ENCODE results near the gene SMARCC2.
A peak's percentile ranks its signal among the peaks of the same experiment; 100 is the strongest.

SMARCC2 gene

DNA sequence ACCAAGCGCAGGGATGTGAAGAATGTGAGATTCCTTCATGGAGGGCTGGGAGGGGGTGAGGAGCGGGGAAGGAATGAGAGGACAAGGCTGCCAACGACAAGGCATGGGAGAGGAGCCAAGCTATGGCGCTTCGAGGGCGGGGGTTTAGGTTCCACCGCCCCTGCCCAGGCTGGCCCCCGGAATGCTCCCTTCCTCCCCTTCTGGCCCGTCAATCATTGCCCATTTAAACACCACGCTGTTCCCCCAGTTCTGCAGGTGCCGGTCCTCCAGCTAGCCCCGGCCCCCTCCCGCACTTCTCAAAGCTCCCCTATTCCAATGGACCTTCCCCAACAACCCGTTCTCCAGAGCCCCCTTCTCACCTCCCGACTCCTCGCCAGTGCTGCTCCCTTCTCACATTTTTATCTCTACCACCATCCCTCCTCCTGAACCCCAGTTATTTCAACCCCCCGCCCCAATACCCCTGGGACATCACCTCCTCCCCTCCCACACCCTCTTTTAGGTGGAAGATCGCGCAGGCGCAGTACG, 32.0 kb upstream of the SMARCC2 start (continued):
- TF ChIP-seq ZNF266 (tag by site-specific recombination; IDR thresholded peaks at IDR 0.05; ENCODE audit: low read depth) = no peak
- 0 out of 2 replicates have a peak, but pooled peaks have one; percentile 72 for TF ChIP-seq ZBTB7A (tag by site-specific recombination; IDR thresholded peaks at IDR 0.05; ENCODE audit: low read depth)
- peak; percentile 82; the same call in 1 of the 2 replicates for TF ChIP-seq ZFP69B (tag by site-specific recombination; IDR thresholded peaks at IDR 0.05)
- no peak for TF ChIP-seq ZNF138 (tag by site-specific recombination; IDR thresholded peaks at IDR 0.05; ENCODE audit: borderline replicate concordance)
- TF ChIP-seq ZNF664 (tag by site-specific recombination; IDR thresholded peaks at IDR 0.05) = no peak
- no peak for TF ChIP-seq ZNF549 (tag by site-specific recombination; IDR thresholded peaks at IDR 0.05)
- TF ChIP-seq KLF8 (tag by site-specific recombination; IDR thresholded peaks at IDR 0.05) = peak; percentile 67
- TF ChIP-seq, protein P1, sequence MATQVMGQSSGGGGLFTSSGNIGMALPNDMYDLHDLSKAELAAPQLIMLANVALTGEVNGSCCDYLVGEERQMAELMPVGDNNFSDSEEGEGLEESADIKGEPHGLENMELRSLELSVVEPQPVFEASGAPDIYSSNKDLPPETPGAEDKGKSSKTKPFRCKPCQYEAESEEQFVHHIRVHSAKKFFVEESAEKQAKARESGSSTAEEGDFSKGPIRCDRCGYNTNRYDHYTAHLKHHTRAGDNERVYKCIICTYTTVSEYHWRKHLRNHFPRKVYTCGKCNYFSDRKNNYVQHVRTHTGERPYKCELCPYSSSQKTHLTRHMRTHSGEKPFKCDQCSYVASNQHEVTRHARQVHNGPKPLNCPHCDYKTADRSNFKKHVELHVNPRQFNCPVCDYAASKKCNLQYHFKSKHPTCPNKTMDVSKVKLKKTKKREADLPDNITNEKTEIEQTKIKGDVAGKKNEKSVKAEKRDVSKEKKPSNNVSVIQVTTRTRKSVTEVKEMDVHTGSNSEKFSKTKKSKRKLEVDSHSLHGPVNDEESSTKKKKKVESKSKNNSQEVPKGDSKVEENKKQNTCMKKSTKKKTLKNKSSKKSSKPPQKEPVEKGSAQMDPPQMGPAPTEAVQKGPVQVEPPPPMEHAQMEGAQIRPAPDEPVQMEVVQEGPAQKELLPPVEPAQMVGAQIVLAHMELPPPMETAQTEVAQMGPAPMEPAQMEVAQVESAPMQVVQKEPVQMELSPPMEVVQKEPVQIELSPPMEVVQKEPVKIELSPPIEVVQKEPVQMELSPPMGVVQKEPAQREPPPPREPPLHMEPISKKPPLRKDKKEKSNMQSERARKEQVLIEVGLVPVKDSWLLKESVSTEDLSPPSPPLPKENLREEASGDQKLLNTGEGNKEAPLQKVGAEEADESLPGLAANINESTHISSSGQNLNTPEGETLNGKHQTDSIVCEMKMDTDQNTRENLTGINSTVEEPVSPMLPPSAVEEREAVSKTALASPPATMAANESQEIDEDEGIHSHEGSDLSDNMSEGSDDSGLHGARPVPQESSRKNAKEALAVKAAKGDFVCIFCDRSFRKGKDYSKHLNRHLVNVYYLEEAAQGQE (tag by site-specific recombination; IDR thresholded peaks at IDR 0.05) = no peak
- TF ChIP-seq ZNF571 (tag by site-specific recombination; IDR thresholded peaks at IDR 0.05) = no peak
- peak; percentile 75 for TF ChIP-seq ZXDB (tag by site-specific recombination; IDR thresholded peaks at IDR 0.05)
- TF ChIP-seq, protein P2, sequence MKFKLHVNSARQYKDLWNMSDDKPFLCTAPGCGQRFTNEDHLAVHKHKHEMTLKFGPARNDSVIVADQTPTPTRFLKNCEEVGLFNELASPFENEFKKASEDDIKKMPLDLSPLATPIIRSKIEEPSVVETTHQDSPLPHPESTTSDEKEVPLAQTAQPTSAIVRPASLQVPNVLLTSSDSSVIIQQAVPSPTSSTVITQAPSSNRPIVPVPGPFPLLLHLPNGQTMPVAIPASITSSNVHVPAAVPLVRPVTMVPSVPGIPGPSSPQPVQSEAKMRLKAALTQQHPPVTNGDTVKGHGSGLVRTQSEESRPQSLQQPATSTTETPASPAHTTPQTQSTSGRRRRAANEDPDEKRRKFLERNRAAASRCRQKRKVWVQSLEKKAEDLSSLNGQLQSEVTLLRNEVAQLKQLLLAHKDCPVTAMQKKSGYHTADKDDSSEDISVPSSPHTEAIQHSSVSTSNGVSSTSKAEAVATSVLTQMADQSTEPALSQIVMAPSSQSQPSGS (tag by site-specific recombination; IDR thresholded peaks at IDR 0.05; ENCODE audit: low read depth) = no peak
- TF ChIP-seq, protein P3, sequence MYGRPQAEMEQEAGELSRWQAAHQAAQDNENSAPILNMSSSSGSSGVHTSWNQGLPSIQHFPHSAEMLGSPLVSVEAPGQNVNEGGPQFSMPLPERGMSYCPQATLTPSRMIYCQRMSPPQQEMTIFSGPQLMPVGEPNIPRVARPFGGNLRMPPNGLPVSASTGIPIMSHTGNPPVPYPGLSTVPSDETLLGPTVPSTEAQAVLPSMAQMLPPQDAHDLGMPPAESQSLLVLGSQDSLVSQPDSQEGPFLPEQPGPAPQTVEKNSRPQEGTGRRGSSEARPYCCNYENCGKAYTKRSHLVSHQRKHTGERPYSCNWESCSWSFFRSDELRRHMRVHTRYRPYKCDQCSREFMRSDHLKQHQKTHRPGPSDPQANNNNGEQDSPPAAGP (tag by site-specific recombination; IDR thresholded peaks at IDR 0.05) = peak; percentile 73
- TF ChIP-seq, protein P4, sequence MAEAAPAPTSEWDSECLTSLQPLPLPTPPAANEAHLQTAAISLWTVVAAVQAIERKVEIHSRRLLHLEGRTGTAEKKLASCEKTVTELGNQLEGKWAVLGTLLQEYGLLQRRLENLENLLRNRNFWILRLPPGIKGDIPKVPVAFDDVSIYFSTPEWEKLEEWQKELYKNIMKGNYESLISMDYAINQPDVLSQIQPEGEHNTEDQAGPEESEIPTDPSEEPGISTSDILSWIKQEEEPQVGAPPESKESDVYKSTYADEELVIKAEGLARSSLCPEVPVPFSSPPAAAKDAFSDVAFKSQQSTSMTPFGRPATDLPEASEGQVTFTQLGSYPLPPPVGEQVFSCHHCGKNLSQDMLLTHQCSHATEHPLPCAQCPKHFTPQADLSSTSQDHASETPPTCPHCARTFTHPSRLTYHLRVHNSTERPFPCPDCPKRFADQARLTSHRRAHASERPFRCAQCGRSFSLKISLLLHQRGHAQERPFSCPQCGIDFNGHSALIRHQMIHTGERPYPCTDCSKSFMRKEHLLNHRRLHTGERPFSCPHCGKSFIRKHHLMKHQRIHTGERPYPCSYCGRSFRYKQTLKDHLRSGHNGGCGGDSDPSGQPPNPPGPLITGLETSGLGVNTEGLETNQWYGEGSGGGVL (tag by site-specific recombination; IDR thresholded peaks at IDR 0.05) = peak; percentile 69; the same call in 1 of the 2 replicates
- TF ChIP-seq MEIS1 (CRISPR knock-in tag; IDR thresholded peaks at IDR 0.05; ENCODE audit: borderline replicate concordance) = no peak
- no peak for TF ChIP-seq MYNN (tag by site-specific recombination; IDR thresholded peaks at IDR 0.05; ENCODE audit: borderline replicate concordance)
- no peak; the same call in 1 of the 2 replicates for TF ChIP-seq ZSCAN30 (tag by site-specific recombination; IDR thresholded peaks at IDR 0.05)
- TF ChIP-seq, protein P5, sequence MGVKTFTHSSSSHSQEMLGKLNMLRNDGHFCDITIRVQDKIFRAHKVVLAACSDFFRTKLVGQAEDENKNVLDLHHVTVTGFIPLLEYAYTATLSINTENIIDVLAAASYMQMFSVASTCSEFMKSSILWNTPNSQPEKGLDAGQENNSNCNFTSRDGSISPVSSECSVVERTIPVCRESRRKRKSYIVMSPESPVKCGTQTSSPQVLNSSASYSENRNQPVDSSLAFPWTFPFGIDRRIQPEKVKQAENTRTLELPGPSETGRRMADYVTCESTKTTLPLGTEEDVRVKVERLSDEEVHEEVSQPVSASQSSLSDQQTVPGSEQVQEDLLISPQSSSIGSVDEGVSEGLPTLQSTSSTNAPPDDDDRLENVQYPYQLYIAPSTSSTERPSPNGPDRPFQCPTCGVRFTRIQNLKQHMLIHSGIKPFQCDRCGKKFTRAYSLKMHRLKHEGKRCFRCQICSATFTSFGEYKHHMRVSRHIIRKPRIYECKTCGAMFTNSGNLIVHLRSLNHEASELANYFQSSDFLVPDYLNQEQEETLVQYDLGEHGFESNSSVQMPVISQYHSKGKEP (tag by site-specific recombination; IDR thresholded peaks at IDR 0.05) = no peak
- no peak for TF ChIP-seq ZNF169 (tag by site-specific recombination; IDR thresholded peaks at IDR 0.05)
- peak; percentile 66; the same call in 1 of the 2 replicates for TF ChIP-seq KLF7 (tag by site-specific recombination; IDR thresholded peaks at IDR 0.05; ENCODE audit: borderline replicate concordance)
- no peak for TF ChIP-seq ZNF426 (tag by site-specific recombination; IDR thresholded peaks at IDR 0.05)
- TF ChIP-seq ZNF366 (tag by site-specific recombination; conservative IDR thresholded peaks at IDR 0.05) = peak; percentile 56; the same call in 1 of the 2 replicates
- peak; percentile 57; the same call in 1 of the 2 replicates for TF ChIP-seq GLIS1 (tag by site-specific recombination; IDR thresholded peaks at IDR 0.05)
- TF ChIP-seq ZNF416 (tag by site-specific recombination; IDR thresholded peaks at IDR 0.05) = no peak
- peak; percentile 40; the same call in 1 of the 2 replicates for TF ChIP-seq ZNF394 (tag by site-specific recombination; IDR thresholded peaks at IDR 0.05; ENCODE audit: borderline replicate concordance)
- peak; percentile 22; the same call in 1 of the 2 replicates for TF ChIP-seq ZNF24 (tag by site-specific recombination; IDR thresholded peaks at IDR 0.05)
- TF ChIP-seq ZNF785 (tag by site-specific recombination; IDR thresholded peaks at IDR 0.05) = 0 out of 2 replicates have a peak, but pooled peaks have one; percentile 24
- TF ChIP-seq ZNF221 (tag by site-specific recombination; IDR thresholded peaks at IDR 0.05; ENCODE audit: borderline replicate concordance) = no peak
- TF ChIP-seq SP7 (tag by site-specific recombination; IDR thresholded peaks at IDR 0.05) = peak; percentile 39
- TF ChIP-seq ZNF335 (tag by site-specific recombination; conservative IDR thresholded peaks at IDR 0.05) = peak; percentile 90
- TF ChIP-seq ZNF529 (tag by site-specific recombination; IDR thresholded peaks at IDR 0.05; ENCODE audit: insufficient replicate concordance) = no peak

All from HEK293 (cell line).